Neural progenitor cell (in vitro differentiated cells): ENCODE measurements around the gene NFIA. TPM values are rescaled to one million over a fixed set of nuclear protein-coding genes. Genes with fewer than 3 reads are reported as not detected.

Experiments
- DNase-seq: peaks from one replicate; pipeline ENCODE4 v3.0.0-alpha.2; 2016; ENCODE audit warnings: low spot score
- H2AFZ ChIP-seq: fragments of 200-600 bp; sonication (generic); replicated peaks from 2 replicates; pipeline ENCODE4 v1.6.1; 2016; ENCODE audit warnings: antibody characterized with exemption
- H3F3A ChIP-seq: fragments of 200-600 bp; sonication (generic); 2 replicates; pipeline ENCODE4 v1.6.1; 2016; ENCODE audit warnings: antibody characterized with exemption, low read depth
- H3K27ac ChIP-seq: fragments of 200-600 bp; sonication (generic); 2 replicates; pipeline ENCODE4 v1.5.1; 2016; ENCODE audit warnings: mild to moderate bottlenecking
- H3K27me3 ChIP-seq: fragments of 200-600 bp; sonication (generic); 2 replicates; pipeline ENCODE4 v1.6.1; 2016; ENCODE audit warnings: mild to moderate bottlenecking, moderate library complexity
- H3K36me3 ChIP-seq: fragments of 200-600 bp; sonication (generic); 2 replicates; pipeline ENCODE4 v1.5.1; 2016
- H3K4me1 ChIP-seq: fragments of 200-600 bp; sonication (generic); 2 replicates; pipeline ENCODE4 v1.6.1; 2016; ENCODE audit warnings: mixed run types
- H3K4me2 ChIP-seq: fragments of 200-600 bp; sonication (generic); 2 replicates; pipeline ENCODE4 v1.6.1; 2016
- H3K4me3 ChIP-seq: fragments of 200-600 bp; sonication (generic); 2 replicates; pipeline ENCODE4 v1.5.1; 2016
- H3K79me2 ChIP-seq: fragments of 200-600 bp; sonication (generic); 2 replicates; pipeline ENCODE4 v1.6.1; 2016; ENCODE audit warnings: low read depth
- H3K9ac ChIP-seq: fragments of 200-600 bp; sonication (generic); 2 replicates; pipeline ENCODE4 v1.6.1; 2016
- H3K9me3 ChIP-seq: fragments of 200-600 bp; sonication (generic); 2 replicates; pipeline ENCODE4 v1.5.1; 2016; ENCODE audit warnings: low read depth
- H4K20me1 ChIP-seq: fragments of 200-600 bp; sonication (generic); 2 replicates; pipeline ENCODE4 v1.6.1; 2016; ENCODE audit warnings: low read depth
- H3K27ac Mint-ChIP-seq: 3 replicates; pipeline ENCODE4 v1.8.0; 2021; ENCODE audit warnings: mixed read lengths
- H3K27me3 Mint-ChIP-seq: 2 replicates; pipeline ENCODE4 v1.8.0; 2022; ENCODE audit warnings: low read depth, mild to moderate bottlenecking, inconsistent platforms, moderate library complexity, mixed read lengths; ENCODE audit not compliant: insufficient read depth
- H3K36me3 Mint-ChIP-seq: 3 replicates; pipeline ENCODE4 v1.8.0; 2021; ENCODE audit warnings: mixed read lengths
- H3K4me1 Mint-ChIP-seq: 3 replicates; pipeline ENCODE4 v1.8.0; 2021; ENCODE audit warnings: mixed read lengths
- H3K4me3 Mint-ChIP-seq: 3 replicates; pipeline ENCODE4 v1.8.0; 2021; ENCODE audit warnings: mild to moderate bottlenecking, moderate library complexity, mixed read lengths
- H3K9me3 Mint-ChIP-seq: 3 replicates; pipeline ENCODE4 v1.8.0; 2020; ENCODE audit warnings: mixed read lengths
- EZH2 ChIP-seq: fragments of 200-600 bp; sonication (generic); IDR thresholded peaks from 2 replicates; pipeline ENCODE4 v1.6.1; 2017; ENCODE audit warnings: antibody characterized with exemption, mild to moderate bottlenecking, moderate library complexity
- EZH2phosphoT487 ChIP-seq: fragments of 200-600 bp; sonication (generic); IDR thresholded peaks from 2 replicates; pipeline ENCODE4 v1.6.1; 2017; ENCODE audit warnings: antibody characterized with exemption
- total RNA-seq: library from RNA; depleted of rRNA; stranded (reverse); fragments of >200 nt; gene quantifications from 2 replicates; pipeline ENCODE4 v1.2.3, GENCODE V29; 2015; ENCODE audit warnings: low replicate concordance
- TF ChIP-seq, protein P1 (sequence below): fragments of 200-600 bp; sonication (generic); IDR thresholded peaks from 2 replicates; pipeline ENCODE4 v1.5.1; 2017; ENCODE audit warnings: antibody characterized with exemption, mild to moderate bottlenecking

The NFIA gene
- total RNA-seq, 1 donor from 2014 or later = 5.3 TPM

DNA sequence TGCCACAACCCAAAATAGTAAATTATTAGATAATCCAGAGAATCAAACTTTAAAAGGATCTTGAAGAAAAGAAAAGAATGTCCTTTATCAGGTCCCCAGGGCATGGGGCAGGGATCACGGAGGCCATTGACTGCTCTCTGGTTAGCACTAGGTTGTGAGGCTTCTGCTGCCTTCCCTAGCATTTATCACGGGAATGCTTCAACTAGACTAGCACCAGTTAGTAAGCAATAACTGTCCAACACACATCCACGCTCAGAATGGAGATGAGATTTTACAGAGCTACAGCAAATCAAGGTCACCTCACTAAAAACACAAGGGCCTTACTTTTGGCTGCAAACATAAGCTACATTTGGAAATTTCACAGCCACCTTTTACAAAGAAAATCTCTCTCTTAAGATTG, 304.0 kb downstream of the NFIA start:
- H3K27ac ChIP-seq = no peak overlapping the region
- H2AFZ ChIP-seq = no peak overlapping the region
- Mint-ChIP-seq H3K27ac (no peak overlapping the region), H3K27me3 (peaks cover 13% of the 10 kb centered on the region), H3K9me3 (peaks cover 19% of the 10 kb centered on the region), H3K36me3 (peaks cover 43% of the 10 kb centered on the region), H3K4me3 (no peak overlapping the region), H3K4me1 (peaks cover 14% of the 10 kb centered on the region)
- no peaks in the 10 kb centered on the region for H3F3A ChIP-seq
- no peaks in the 10 kb centered on the region for H3K4me1 ChIP-seq
- H3K4me2 ChIP-seq = no peak overlapping the region
- DNase-seq = no peak
- H4K20me1 ChIP-seq = no peaks in the 10 kb centered on the region
- H3K27me3 ChIP-seq = peaks cover 64% of the 10 kb centered on the region
- no peaks in the 10 kb centered on the region for H3K79me2 ChIP-seq
- H3K9ac ChIP-seq = no peak overlapping the region
- TF ChIP-seq, protein P1, sequence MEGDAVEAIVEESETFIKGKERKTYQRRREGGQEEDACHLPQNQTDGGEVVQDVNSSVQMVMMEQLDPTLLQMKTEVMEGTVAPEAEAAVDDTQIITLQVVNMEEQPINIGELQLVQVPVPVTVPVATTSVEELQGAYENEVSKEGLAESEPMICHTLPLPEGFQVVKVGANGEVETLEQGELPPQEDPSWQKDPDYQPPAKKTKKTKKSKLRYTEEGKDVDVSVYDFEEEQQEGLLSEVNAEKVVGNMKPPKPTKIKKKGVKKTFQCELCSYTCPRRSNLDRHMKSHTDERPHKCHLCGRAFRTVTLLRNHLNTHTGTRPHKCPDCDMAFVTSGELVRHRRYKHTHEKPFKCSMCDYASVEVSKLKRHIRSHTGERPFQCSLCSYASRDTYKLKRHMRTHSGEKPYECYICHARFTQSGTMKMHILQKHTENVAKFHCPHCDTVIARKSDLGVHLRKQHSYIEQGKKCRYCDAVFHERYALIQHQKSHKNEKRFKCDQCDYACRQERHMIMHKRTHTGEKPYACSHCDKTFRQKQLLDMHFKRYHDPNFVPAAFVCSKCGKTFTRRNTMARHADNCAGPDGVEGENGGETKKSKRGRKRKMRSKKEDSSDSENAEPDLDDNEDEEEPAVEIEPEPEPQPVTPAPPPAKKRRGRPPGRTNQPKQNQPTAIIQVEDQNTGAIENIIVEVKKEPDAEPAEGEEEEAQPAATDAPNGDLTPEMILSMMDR = no peak
- TF ChIP-seq EZH2 (no peak), EZH2phosphoT487 (no peak)
- H3K36me3 ChIP-seq = no peaks in the 10 kb centered on the region
- H3K4me3 ChIP-seq = no peak overlapping the region
- H3K9me3 ChIP-seq = peaks cover 6% of the 10 kb centered on the region

DNA sequence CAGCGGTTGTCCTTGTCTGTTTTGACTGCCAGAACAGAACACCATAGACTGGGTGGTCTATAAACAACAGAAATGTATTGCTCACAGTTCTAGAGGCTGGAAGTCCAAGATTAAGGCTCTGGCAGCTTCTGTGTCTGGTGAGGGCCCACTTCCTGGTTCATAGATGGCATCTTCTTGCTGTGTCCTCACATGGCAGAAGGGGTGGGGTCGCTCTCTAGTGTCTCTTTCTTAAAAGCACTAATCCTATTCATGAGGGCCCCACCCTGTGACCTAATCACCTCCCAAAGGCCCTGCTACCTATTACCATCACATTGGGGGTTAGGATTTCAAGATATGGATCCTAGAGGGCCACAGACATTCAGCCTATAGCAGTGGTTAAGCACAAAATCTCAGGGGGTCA, 304.4 kb downstream of the NFIA start:
- no peak for TF ChIP-seq EZH2
- TF ChIP-seq EZH2phosphoT487 = no peak
- TF ChIP-seq, protein P1 = no peak
- H4K20me1 ChIP-seq = no peaks in the 10 kb centered on the region
- Mint-ChIP-seq H3K4me1 (peaks cover 16% of the 10 kb centered on the region), H3K9me3 (peaks cover 19% of the 10 kb centered on the region), H3K36me3 (peaks cover 43% of the 10 kb centered on the region), H3K27ac (no peak overlapping the region), H3K27me3 (peaks cover 13% of the 10 kb centered on the region), H3K4me3 (no peak overlapping the region)
- H3K9ac ChIP-seq = no peak overlapping the region
- H3K9me3 ChIP-seq = peaks cover 6% of the 10 kb centered on the region
- H3K36me3 ChIP-seq = no peaks in the 10 kb centered on the region
- no peak overlapping the region for H3K4me2 ChIP-seq
- no peaks in the 10 kb centered on the region for H3F3A ChIP-seq
- H3K4me3 ChIP-seq = no peak overlapping the region
- H2AFZ ChIP-seq = no peak overlapping the region
- no peaks in the 10 kb centered on the region for H3K4me1 ChIP-seq
- no peak overlapping the region for H3K27ac ChIP-seq
- no peak for DNase-seq
- H3K79me2 ChIP-seq = no peaks in the 10 kb centered on the region
- peaks cover 68% of the 10 kb centered on the region for H3K27me3 ChIP-seq

DNA sequence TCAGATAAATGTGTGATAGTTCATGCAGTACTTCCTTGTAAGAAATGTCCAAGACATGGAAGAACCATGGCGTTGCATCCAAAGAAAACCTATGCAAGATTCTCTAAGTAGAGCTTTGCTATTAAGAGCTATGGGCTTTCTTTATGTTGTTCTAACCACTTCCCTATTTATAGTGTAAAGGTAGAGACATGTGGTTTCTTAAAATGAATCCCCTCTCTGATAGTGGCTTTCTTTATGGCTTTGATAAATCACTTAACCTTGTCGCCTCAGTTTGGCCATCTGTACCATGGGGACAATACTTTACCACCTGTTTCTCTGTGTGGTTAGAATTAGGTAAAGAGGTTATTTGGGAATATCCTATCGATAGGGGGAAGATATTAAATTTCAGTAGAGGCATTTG, 305.5 kb downstream of the NFIA start:
- no peak overlapping the region for H3K4me2 ChIP-seq
- no peak overlapping the region for H2AFZ ChIP-seq
- no peak for DNase-seq
- peaks cover 7% of the 10 kb centered on the region for H3F3A ChIP-seq
- no peak overlapping the region for H3K4me3 ChIP-seq
- Mint-ChIP-seq H3K36me3 (peaks cover 43% of the 10 kb centered on the region), H3K4me3 (no peak overlapping the region), H3K4me1 (peaks cover 27% of the 10 kb centered on the region), H3K9me3 (peaks cover 19% of the 10 kb centered on the region), H3K27ac (no peak overlapping the region), H3K27me3 (peaks cover 13% of the 10 kb centered on the region)
- TF ChIP-seq, protein P1 = no peak
- TF ChIP-seq EZH2phosphoT487 (no peak), EZH2 (no peak)
- H3K4me1 ChIP-seq = peaks cover 9% of the 10 kb centered on the region
- no peak overlapping the region for H3K9ac ChIP-seq
- H3K79me2 ChIP-seq = no peaks in the 10 kb centered on the region
- H4K20me1 ChIP-seq = peaks cover 6% of the 10 kb centered on the region
- peaks cover 6% of the 10 kb centered on the region for H3K9me3 ChIP-seq
- H3K27ac ChIP-seq = no peak overlapping the region
- no peaks in the 10 kb centered on the region for H3K36me3 ChIP-seq
- H3K27me3 ChIP-seq = peaks cover 79% of the 10 kb centered on the region
